GM21390 (cell line): ENCODE data around the gene NOTO.

Experiments used
- ATAC-seq: cut with Tn5 transposase; IDR thresholded peaks from one replicate; pipeline ENCODE4 v1.9.1; 2021; ENCODE audit not compliant: unreplicated experiment

The NOTO gene

GRCh38 chr2:73255907-73256617 lies 53.7 kb downstream of the NOTO start:
- no peak for ATAC-seq

GRCh38 chr2:73256618-73256922 lies 54.2 kb downstream of the NOTO start:
- no peak for ATAC-seq

GRCh38 chr2:73257021-73257420 lies 54.6 kb downstream of the NOTO start:
- ATAC-seq, result no peak

GRCh38 chr2:73257425-73258125 lies 55.2 kb downstream of the NOTO start:
- no peak for ATAC-seq

- no peak for ATAC-seq
These were observed 56.0 kb downstream of the NOTO start for GRCh38 chr2:73258186-73258912.

- ATAC-seq, result no peak
These were observed 56.5 kb downstream of the NOTO start for GRCh38 chr2:73258913-73259215.

- no peak for ATAC-seq
These were observed 56.9 kb downstream of the NOTO start for GRCh38 chr2:73259276-73259675.

GRCh38 chr2:73259704-73260337 lies 57.4 kb downstream of the NOTO start:
- no peak for ATAC-seq

GRCh38 chr2:73260338-73260984 lies 58.1 kb downstream of the NOTO start:
- ATAC-seq, result no peak
